NT2/D1 (cell line): ENCODE measurements around the gene KCTD10.

ENCODE experiments used
- SUZ12 ChIP-seq: IDR thresholded peaks from 2 replicates; pipeline ENCODE4 v1.6.1; 2011; ENCODE audit not compliant: insufficient read length, insufficient read depth; ENCODE audit errors: extremely low read depth
- YY1 ChIP-seq: IDR thresholded peaks from 2 replicates; pipeline ENCODE4 v1.6.1; 2011; ENCODE audit not compliant: insufficient read length, insufficient read depth
- ZNF274 ChIP-seq: IDR thresholded peaks from 2 replicates; pipeline ENCODE4 v1.6.1; 2011; ENCODE audit warnings: mild to moderate bottlenecking, low read depth, low read length

- TF ChIP-seq SUZ12 (no peak), YY1 (no peak), ZNF274 (no peak)
Observed at GRCh38 chr12:109445191-109445609, 31.9 kb downstream of the KCTD10 start.
